Loucy (cell line): ENCODE measurements around the gene PRKCE.

Experiments
- H2AFZ ChIP-seq: fragments of 200-600 bp; sonication (generic); 2 replicates; pipeline ENCODE4 v1.6.0; 2016; ENCODE audit warnings: antibody characterized with exemption, mild to moderate bottlenecking, low read length, moderate library complexity
- H3F3A ChIP-seq: fragments of 200-600 bp; 2 replicates; pipeline ENCODE4 v1.6.0; 2016; ENCODE audit warnings: antibody characterized with exemption, low read depth, mild to moderate bottlenecking
- H3K27me3 ChIP-seq: fragments of 200-600 bp; sonication (generic); 2 replicates; pipeline ENCODE4 v1.6.1; 2014; ENCODE audit warnings: low read length, mild to moderate bottlenecking; ENCODE audit not compliant: insufficient read depth, poor library complexity, severe bottlenecking
- H3K36me3 ChIP-seq: fragments of 200-600 bp; sonication (generic); 2 replicates; pipeline ENCODE4 v1.6.1; 2016; ENCODE audit warnings: low read length; ENCODE audit not compliant: insufficient read depth
- H3K4me1 ChIP-seq: fragments of 200-600 bp; sonication (generic); 2 replicates; pipeline ENCODE4 v1.5.1; 2014; ENCODE audit warnings: low read length, mild to moderate bottlenecking; ENCODE audit not compliant: insufficient read depth, poor library complexity, severe bottlenecking
- H3K4me2 ChIP-seq: fragments of 200-600 bp; sonication (generic); 2 replicates; pipeline ENCODE4 v1.6.0; 2014; ENCODE audit warnings: antibody characterized with exemption, low read length, low read depth, mild to moderate bottlenecking; ENCODE audit not compliant: poor library complexity, severe bottlenecking
- H3K4me3 ChIP-seq: fragments of 200-600 bp; sonication (generic); 2 replicates; pipeline ENCODE4 v1.5.1; 2014; ENCODE audit warnings: low read length, mild to moderate bottlenecking, mixed read lengths; ENCODE audit not compliant: poor library complexity, severe bottlenecking
- H3K79me2 ChIP-seq: fragments of 200-600 bp; sonication (generic); 2 replicates; pipeline ENCODE4 v1.6.1; 2014; ENCODE audit warnings: low read length; ENCODE audit not compliant: insufficient read depth
- H3K9ac ChIP-seq: fragments of 200-600 bp; sonication (generic); 2 replicates; pipeline ENCODE4 v1.6.0; 2014; ENCODE audit warnings: mild to moderate bottlenecking, low read depth, low read length, moderate library complexity; ENCODE audit not compliant: poor library complexity, severe bottlenecking
- H3K9me2 ChIP-seq: fragments of 200-600 bp; sonication (generic); replicated peaks from 2 replicates; pipeline ENCODE4 v1.6.1; 2016; ENCODE audit warnings: low read depth, low read length, mixed read lengths
- H3K9me3 ChIP-seq: fragments of 200-600 bp; sonication (generic); 2 replicates; pipeline ENCODE4 v1.6.1; 2014; ENCODE audit warnings: mild to moderate bottlenecking, antibody characterized with exemption, low read length, low read depth; ENCODE audit not compliant: insufficient read depth
- H4K20me1 ChIP-seq: fragments of 200-600 bp; sonication (generic); 2 replicates; pipeline ENCODE4 v1.6.0; 2014; ENCODE audit warnings: antibody characterized with exemption, low read length, mild to moderate bottlenecking; ENCODE audit not compliant: insufficient read depth, poor library complexity, severe bottlenecking
- CTCF ChIP-seq: fragments of 200-600 bp; sonication (generic); conservative IDR thresholded peaks from 2 replicates; pipeline ENCODE4 v1.5.1; 2014; ENCODE audit warnings: mild to moderate bottlenecking, antibody characterized with exemption, low read length
- EZH2phosphoT487 ChIP-seq: fragments of 200-600 bp; IDR thresholded peaks from 2 replicates; pipeline ENCODE4 v1.6.1; 2018; ENCODE audit warnings: antibody characterized with exemption, mild to moderate bottlenecking, moderate library complexity, borderline replicate concordance

The PRKCE gene

DNA sequence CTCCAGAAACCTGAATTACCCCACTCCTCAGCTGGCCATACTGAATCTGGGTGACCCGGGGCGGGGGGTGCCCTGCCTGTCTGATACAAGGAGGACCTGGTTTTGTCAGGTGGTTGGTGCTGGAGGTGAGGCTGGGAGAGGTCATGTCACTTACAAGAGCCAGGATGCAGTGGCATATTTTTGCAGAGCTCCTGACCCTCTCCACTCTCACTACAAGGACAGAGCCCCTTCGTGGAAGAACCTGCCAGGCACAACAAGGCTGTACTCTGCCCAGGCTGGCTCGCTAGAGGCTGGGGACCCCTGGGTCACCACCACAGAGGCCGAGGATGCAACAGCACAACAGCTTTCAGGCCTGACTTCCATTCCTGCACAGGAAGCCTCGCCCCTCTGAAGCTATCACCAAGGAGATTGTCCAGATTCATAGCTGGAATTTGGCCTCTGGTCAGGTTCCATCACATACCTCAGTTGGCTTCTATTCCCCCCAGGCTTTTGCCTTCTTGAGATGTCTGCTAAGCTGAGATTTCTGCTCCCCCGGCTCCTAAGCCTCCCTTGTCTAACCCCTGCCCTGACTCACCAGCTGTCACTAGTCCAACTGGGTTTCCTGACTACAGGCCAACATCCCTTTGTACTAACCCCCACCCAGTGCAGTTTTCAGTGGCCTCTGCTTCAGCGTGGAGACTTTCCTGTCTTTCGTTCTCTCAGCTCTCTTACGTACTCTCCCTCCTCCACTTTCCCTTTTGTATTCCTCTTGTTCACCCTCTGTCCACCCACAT, 513.2 kb downstream of the PRKCE start:
- no peaks in the 10 kb centered on the region for H3K27me3 ChIP-seq
- H3K9me3 ChIP-seq: no peaks in the 10 kb centered on the region
- TF ChIP-seq EZH2phosphoT487 (no peak), CTCF (no peak)
- peaks cover 15% of the 10 kb centered on the region; the same call in 1 of the 2 replicates for H3K36me3 ChIP-seq
- no peaks in the 10 kb centered on the region for H3K9me2 ChIP-seq
- no peaks in the 10 kb centered on the region for H3F3A ChIP-seq
- peaks cover 23% of the 10 kb centered on the region for H3K4me1 ChIP-seq
- H2AFZ ChIP-seq: no peak overlapping the region
- no peaks in the 10 kb centered on the region for H3K79me2 ChIP-seq
- H3K4me2 ChIP-seq: no peak overlapping the region
- no peak overlapping the region for H3K4me3 ChIP-seq
- no peaks in the 10 kb centered on the region for H4K20me1 ChIP-seq
- H3K9ac ChIP-seq: no peak overlapping the region

- TF ChIP-seq EZH2phosphoT487 (no peak), CTCF (no peak)
- Histone ChIP-seq H3K9me3 (no peaks in the 10 kb centered on the region), H3F3A (no peaks in the 10 kb centered on the region), H3K79me2 (no peaks in the 10 kb centered on the region), H3K4me1 (peaks cover 15% of the 10 kb centered on the region), H3K9me2 (no peaks in the 10 kb centered on the region), H3K36me3 (peaks cover 6% of the 10 kb centered on the region; the same call in 1 of the 2 replicates), H3K4me3 (no peak overlapping the region), H3K4me2 (no peak overlapping the region), H3K27me3 (no peaks in the 10 kb centered on the region), H4K20me1 (no peaks in the 10 kb centered on the region), H3K9ac (no peak overlapping the region), H2AFZ (no peak overlapping the region)
Observed at GRCh38 chr2:46165916-46166315, 514.4 kb downstream of the PRKCE start.

DNA sequence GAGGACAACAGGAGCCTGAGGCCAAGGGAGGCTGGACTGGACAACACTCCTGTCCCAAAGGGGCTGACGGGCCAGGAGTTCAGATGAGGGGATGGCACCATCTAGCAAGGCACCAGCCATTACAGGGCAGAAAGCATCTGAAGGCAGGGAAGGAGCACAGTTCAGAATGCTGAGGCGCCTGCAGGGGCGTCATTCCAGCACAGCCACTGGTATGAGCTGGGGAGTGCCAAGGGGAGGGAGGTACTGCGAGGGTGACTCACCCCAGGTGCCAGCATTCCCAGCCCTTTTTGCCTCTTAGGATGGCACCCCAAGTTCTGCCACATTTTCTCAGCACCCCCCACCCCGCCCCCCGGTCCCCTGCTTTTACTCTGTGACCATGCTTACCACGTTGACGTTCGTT, 515.9 kb downstream of the PRKCE start:
- H3F3A ChIP-seq: no peaks in the 10 kb centered on the region
- no peaks in the 10 kb centered on the region for H3K9me2 ChIP-seq
- TF ChIP-seq EZH2phosphoT487 (no peak), CTCF (no peak)
- no peaks in the 10 kb centered on the region for H3K27me3 ChIP-seq
- no peak overlapping the region for H3K4me2 ChIP-seq
- H3K4me3 ChIP-seq: no peak overlapping the region
- H3K9ac ChIP-seq: no peak overlapping the region
- peaks cover 3% of the 10 kb centered on the region for H3K4me1 ChIP-seq
- H3K36me3 ChIP-seq: peaks cover 6% of the 10 kb centered on the region; the same call in 1 of the 2 replicates
- no peak overlapping the region for H2AFZ ChIP-seq
- no peaks in the 10 kb centered on the region for H3K9me3 ChIP-seq
- H3K79me2 ChIP-seq: no peaks in the 10 kb centered on the region
- no peaks in the 10 kb centered on the region for H4K20me1 ChIP-seq
